OCI-M1 (cell line): Measurements from ENCODE around the gene SDK1.
A peak's percentile ranks its signal among the peaks of the same experiment; 100 is the strongest.

Source experiments
- DNase-seq: peaks from one replicate; lab custom pipeline; 2025; lab: John Stamatoyannopoulos, UW

The SDK1 gene

DNA sequence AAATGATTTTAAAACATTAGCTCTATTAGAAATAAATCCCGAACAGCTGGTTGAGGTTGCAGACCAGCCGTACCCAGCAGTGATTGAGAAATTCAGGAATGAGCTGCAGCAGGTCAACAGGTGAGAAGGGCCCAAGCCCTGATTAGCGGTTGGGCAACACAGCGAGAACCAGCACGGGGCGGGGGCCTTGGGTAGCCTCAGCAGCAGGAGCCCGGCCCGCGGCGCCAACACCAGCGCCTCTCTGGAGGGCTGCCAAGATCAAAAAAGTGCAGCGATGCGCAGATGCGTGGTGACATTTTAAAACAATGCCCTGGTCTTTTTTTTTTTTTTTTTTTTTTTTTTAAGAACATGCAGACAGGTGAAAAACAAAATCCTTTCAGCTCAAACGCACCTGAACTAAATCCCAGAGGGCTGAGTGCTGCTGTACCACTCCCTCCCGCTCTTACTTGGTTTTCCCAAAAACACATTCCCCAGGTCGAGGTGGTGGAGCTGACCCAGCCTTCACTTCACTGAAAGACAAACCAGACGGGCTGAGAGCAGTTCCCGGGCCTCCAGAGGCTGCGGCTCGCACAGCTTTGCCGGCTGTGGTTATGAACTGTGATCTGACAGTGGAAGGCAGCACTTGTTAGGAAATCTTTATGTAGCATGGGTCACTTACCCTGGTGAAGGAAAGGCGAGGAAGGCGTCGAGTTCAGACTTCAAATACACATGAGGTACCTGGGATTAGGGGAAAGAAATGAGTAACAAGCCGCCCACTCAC lies 579.4 kb downstream of the SDK1 start:
- no peak for DNase-seq

DNA sequence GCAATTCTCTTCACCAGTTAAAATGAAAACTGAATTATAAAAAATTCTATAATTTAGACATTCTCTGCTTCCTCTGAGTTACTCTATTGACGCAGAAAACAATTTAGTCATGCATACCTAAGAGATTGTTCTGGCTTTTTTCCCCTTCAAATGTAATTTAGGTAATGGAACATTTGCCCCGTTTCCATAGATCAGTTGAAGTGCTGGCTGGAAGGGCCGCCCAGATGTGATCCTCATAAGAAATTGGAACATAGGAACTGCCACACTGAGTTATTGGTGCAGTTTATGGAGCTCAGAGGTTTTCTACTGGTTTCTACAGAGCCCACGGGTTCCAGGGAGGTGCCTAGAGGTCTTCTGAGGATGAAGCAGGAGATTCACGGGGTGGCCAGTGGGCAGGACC lies 581.7 kb downstream of the SDK1 start:
- no peak for DNase-seq

DNA sequence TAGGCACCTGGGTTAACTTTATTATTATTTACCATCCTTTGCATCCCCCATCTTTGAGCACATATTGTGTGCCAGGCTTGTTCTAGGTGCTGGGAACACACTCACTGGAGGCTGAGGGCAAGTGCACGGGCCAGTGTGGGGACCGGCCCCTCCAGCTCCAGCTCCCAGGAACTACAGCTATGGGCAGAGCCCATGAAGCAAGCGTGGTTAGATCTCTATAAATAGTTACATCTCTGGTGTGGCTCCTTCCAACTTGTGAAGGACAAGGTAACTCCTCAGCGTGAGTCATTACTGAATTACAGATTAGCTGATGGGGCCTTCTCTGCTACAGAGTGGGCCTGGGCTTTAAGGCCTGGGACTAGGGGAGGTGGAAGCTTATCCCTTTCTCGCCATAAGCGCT lies 583.5 kb downstream of the SDK1 start:
- DNase-seq, result no peak

DNA sequence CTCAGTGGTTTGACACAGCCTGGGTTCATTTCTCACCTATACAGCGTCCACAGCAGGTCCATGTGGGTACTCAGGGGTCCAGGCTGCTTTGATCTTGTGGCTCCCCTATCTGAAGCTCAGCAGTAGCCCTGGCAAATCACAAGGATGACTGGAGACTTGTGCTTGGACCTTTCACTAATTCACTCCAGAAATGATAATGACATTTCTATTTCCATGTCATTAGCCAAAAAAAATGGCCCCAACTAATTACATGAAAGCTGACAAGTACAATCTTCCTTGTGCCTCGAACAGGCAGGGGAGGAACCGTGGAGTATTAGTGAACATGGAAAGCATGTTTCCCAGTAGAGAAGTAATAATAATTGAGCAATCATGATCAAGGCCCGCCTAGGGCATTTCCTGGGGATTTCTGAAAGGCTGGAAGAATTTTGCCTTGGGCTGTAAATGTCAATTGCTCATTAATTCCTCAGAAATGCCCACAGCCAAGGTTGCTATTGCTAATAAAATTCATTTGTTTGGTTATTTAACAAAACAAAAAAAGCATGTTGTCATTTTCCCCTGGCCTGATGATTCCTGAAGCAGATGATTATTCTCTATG lies 586.1 kb downstream of the SDK1 start:
- DNase-seq, result no peak

DNA sequence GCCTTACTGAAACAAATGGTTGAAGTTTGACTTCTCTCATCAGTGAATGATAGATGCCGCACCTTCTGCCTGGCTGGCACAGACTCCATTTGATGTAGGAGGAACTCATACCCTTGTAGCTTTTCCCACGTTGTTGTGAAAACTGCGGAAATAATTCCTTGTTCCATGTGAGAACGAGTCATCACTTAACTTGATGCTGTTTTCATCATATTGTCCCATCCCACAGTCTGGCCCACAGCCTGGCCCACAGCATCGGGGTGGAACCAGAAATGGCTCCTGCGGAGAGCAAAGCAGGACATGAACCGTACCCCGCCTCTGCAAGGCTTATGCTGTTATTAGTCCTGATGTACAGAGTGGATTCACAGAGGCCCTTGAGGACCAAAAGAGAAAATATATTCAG lies 587.0 kb downstream of the SDK1 start:
- no peak for DNase-seq

DNA sequence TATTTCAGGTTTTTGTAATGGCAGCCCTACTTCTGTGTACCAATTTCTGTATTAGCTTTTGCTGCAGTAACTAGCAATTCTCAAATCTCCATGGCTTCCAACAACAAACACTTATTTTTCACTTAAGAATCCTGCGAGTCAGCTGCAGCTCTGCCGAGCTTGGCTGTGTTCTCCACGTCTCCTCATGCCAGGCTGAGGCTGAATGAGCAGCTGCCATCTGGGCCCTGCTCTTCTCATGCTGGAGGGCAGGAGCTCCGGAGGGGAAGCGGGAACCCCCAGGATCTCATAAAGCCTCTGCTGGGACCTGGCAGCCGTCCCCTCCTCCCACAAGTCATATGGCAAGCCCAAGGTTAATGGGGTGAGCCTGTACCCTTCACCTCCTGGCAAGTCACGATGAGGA lies 591.1 kb downstream of the SDK1 start:
- no peak for DNase-seq

DNA sequence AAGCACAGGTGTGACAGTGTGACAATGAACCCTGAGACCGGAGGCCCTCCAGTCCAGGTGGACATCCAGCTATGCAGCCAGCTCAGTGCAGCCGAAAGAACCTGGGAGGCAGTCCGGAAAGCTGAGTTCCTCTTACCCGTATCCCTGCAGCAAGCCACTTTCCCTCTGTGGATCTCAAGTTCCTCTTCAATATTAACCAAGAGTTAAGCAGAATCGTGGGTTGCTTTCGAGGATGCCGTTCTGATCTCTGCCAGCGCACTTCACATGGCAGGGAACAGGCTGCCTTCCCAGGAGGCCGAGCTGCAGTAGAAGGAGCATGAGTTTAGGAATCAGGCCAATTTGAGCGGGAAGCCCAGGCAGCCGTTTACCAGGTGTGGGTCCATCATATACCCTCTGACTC lies 591.6 kb downstream of the SDK1 start:
- DNase-seq, result no peak

DNA sequence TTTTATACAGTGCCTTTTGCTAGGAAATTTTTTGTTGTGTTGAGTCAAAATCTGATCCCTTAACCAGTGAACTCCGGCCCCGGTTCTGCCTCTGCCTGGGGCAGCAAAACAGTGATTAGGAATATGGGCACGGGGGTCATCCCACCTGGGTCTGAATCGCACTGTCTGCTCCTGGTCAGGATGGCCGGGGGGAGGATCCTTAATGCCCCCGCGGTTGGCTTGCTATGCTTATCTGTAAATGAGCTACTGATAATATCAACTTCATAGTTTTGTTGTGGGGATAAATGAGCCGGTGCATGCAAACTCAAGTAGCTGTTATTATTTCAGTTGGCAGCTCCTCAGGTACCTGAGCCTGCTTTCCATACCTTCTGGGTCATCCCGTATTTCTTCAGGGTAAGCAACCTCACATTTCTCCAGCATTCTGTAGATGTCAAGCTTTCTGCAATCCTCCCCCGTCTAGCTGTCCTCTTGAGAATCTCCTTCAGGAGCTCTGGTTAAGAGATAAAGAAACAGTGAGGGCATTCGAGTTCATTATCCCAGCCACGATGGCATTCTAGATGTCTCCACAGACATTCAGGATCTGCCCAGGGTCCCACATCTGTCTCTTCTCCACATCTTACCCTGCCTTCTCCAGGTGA lies 592.2 kb downstream of the SDK1 start:
- DNase-seq, result no peak

DNA sequence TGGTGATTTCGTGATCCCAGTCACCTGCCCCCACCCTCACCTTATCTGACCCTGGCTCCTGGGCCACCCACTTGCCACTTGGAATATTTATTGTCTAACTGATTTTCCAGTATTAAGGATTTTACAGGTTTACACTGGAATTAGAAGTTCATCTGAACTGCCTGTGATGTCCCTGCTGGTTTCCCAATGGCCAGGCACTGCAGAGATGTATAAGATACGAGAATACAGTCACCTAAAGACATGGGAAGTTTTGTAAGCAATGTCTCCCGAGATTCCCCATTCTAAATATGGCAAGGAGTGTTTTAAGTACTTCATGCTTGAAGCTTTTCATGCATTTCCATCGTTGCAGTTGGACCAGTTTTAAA lies 592.7 kb downstream of the SDK1 start:
- no peak for DNase-seq

DNA sequence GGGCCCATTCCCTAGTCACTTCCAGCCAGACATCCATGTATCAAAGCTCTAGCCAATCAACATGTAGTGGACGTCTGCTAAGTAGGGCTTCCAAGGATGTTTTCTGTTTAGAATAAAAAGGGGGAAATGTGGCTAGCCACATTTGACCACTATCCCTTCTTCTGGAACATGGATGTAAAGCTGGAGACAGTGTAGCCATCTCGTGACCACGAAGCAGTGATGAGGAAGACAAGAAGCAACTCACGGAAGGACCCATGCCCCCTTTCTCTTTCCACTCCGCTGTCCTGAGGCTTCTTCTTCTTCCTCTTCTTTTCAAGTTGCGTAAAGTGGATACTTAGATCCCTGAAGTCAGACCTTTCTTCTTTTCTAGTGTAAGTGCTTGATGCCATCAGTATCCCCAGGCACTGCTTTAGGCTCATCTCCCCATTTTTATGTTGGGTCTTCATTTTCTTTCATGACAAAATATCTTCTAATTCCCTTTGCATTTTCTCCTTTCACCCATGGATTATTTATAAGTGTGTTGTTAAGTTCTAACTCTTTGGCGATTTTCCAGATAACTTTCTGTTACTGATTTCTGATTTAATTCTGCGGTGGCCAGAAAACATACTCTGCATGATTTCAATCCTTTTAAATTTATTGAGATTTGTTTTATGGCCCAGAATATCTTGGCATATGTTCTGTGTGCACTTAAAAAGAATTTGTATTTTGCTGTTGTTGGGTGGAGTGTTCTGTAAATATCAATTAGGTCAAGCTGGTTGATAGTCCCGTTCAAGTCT lies 594.5 kb downstream of the SDK1 start:
- no peak for DNase-seq

DNA sequence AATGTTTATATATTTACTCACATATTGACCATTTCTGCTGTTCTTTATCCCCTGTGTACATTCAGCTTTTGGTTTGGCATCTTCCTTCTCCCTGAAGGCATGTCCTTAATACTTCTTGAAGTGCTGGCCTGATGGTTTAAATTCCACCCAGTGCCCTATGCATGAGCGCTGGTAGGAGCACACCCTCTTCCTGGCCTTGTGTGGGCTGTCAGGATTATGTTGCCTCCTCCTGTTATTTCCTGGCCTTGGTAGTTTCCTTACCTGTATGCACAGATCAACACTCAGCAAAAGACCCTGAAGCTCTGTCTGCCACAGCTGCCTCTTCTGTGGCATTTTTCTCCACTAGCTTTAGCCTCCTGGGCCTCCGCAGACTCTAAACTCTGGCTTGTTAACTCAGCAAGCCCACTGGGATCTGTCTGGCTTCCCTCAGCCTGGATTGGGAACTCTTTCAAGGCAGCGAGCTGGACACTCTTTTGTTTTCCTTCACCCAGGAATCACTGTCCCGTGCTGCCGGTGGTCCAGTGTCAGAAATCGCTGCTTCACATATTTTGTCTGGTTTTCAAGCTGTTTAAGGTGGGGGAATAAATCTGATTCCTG lies 595.2 kb downstream of the SDK1 start:
- no peak for DNase-seq

DNA sequence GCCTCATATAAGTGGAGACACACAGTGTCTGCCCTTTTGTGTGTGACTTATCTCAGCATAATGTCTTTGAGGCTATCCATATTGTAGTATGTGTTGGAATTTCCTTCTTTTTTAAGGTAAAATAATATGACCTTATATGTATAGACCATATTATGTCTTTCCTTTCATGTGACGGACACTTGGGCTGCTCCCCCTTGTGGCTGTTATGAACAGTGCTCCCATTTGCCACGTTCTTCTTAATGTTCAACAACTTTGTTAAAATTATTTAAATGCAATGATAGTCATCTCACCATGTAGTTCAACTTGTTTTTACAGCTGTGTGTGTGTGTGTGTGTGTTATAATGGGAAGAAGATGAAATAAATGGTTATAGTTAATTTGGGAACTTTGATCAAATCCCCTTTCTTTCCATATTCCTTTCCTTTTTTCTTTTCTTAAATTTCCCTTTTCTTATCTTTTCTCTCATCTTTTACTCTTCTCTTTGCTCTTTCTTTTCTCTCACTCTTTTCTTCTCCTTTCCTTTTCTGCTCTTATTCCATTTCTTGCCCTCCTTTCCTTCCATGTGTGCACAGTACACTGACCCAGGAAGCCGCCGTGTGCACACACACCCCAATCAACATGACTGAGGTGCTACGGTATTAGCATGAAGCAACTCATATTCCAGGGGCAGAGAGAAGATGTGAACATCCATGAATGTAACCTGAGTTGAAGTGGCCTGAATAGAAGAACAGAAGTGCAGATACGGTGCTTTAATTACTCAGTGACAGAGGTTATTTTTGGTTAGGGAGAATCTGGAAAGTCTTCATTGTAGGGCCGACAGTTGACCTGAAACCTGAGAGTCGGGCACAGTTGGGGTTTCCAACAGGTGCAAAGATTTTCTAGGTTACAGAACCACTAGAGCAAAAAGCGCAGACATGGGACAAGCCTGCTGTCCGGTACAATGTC lies 596.6 kb downstream of the SDK1 start:
- peak; percentile 22 for DNase-seq

DNA sequence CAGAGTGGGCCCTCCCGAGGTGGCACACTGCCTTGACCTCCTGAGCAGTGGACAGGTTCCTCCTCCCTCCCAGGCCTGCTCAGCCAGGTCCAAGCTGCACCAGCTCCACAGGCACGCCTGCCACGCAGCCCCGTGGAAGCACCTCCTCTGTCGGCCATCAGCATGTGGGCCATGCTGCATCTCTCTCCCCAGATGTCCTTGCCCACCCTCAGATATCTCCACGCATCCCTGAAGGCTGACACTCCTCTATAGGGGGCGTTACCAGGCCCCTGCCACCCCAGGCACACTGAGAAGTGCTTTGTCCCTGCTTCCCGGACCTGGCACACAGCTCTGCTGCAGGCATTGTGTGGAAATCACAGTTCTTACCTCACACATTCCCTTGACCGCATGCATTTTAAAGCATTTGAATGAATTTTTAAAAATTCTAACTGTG lies 598.5 kb downstream of the SDK1 start:
- DNase-seq, result no peak

DNA sequence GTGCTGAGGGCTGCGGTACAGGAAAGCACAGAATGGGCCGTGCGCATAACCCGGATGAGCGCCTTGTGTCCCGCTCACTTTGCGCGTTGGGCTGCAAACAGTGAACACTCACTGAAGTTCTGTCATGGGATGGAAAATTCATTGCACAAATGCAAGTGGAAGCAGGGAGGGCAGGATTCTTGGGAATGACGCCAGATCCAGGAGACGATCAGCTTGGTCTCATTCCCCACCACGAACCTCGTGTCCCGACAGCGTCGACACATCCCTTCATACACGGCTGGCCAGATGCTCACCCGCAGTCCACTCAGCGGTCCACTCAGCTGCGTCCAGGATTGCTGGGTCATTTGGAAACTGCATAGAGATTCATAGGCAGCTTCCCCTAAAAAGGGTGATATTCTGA lies 607.1 kb downstream of the SDK1 start:
- no peak for DNase-seq

DNA sequence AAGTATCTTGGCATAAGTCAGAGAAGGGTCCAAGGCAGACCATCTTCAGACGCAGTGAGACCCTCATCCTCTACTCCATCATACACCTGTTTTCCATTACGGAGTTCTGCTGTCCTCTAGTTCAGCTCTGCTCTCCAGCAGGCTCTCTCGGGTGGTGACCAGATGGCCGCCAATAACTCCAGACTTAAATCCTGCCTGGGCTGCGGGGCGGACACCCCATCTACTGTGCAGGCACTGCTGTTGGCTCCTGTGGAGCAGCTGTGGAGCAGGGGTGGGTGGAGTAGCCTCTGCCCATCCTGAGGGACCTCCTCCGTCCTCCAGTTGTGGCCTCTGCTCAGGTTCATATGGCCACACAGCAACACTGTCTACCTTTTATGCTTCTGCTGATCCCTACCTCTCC lies 608.1 kb downstream of the SDK1 start:
- DNase-seq, result no peak

DNA sequence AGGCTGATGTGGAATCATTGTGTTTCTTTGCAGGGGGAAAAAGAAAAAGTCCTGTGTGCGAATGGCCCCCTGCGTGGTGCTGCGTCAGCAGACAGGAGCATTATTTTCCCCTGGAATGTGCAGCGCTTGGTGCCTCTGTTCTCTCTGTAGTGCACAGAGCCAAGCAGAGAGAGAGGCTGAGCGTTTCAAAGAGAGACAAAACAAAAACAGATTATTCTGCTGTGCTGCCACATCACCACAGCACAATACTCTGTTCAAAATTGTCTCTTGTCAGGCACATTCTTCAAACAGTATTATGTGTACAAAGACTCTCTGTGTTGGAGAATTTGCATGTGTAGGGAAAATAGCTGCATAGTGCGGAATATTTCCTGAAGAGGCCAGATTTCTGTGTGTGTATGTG lies 609.0 kb downstream of the SDK1 start:
- DNase-seq, result no peak

DNA sequence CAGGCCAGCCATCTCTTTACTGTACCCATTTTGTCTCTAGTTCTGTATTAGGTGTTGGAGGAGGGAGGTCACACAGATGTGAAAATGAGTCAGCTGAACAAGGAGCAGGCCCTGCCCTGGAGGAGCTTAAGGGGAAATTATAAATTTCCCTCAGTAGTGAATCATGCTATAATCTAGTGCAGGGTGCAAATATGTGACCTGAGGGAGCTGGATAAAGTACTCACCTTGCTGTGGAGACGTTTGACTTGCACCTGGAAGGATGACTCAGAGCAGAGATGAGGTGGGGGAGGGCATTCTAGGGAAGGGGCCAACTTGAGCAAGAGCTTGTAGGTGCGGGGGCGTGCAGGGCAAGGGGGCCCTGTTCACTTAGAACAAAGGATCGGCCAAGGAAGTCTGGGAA lies 610.6 kb downstream of the SDK1 start:
- no peak for DNase-seq

DNA sequence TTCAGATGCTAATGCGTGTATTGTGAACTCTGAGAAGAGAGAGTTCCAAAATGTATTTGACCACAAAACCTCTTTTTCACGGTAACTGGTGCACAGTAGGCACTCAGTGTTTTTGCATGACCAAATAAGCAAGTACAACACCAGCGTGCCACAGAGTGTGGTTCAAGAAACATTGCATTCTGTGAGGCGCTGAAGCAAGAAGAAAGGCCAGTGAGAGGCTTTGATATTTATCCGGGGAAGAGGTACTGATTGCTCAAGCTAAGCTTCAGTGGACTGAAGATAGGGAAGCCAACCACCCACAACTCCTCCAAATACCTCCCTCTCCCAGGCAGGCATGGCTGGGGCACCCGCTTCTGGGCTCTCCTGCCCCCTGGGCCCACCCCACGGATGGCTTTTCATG lies 611.2 kb downstream of the SDK1 start:
- no peak for DNase-seq

DNA sequence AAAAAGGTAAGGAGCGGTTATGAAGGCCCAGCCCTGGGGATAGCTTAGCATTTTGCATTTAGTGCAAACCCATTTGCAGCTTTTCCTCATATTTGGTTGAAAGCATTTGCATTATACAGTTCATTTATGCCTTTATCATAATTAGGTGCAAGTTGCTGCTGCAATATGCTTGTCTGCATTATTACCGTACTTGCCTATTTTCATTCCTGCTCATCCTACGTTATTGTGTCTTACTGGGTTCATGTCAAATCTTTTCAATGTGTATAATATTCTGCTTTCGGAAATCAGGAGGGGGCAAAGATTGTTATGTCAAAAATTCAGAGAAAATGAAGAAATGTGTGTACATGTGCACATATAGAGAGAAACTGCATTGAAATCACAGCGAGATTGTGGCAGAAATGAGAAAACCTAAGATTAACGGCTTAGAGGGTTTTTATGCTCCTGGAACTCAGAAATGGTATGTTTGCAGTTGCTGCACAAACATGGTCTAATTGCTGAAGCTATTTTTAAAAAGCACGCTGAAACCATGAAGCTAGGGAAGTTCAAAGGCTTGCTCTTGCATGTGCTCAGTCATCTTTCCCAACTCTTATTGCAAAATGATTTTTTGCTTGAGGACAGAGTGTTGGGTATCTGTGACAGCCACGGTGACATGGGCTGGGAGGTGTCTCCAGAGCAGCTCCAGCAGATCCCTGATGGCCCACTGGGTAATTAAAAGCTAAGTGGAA lies 613.2 kb downstream of the SDK1 start:
- no peak for DNase-seq

DNA sequence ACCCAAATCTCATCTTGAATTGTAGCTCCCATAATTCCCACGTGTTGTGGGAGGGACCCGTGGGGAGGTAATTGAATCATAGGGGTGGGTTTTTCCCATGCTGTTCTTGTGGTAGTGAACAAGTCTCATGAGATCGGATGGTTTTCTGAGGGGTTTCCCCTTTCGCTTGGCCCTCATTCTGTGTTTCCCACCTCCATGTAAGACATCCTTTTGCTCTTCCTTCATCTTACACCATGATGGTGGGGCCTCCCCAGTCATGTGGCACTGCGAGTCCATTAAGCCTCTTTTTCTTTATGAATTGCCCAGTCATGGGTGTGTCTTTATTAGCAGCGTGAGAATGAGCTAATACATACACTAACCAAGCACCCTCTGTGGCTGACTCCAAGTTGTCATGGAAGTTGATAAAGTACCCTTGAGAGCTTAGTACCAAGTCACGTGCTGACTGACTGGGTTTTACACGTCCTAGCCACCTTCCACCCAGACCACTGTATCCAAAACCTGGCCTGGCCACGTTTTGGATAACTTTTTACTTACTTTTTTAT lies 614.4 kb downstream of the SDK1 start:
- no peak for DNase-seq
